IPS-20b (cell line): ENCODE measurements around the gene CDC42BPA.
"Not testable (repeated sequence)": the region's sequence is repeated elsewhere in the genome, so short reads cannot be mapped to it uniquely, and the experiment has no call there.

Experiments used
- H3K27ac ChIP-seq: one replicate; pipeline ENCODE4 v1.5.1; 2013; ENCODE audit warnings: low read length
- H3K27me3 ChIP-seq: 2 replicates; pipeline ENCODE4 v1.6.1; 2013; ENCODE audit warnings: mild to moderate bottlenecking, low read length, inconsistent platforms; ENCODE audit not compliant: insufficient read depth
- H3K36me3 ChIP-seq: 2 replicates; pipeline ENCODE4 v1.6.1; 2013; ENCODE audit warnings: low read depth, mild to moderate bottlenecking, inconsistent platforms, low read length, moderate library complexity; ENCODE audit not compliant: insufficient read depth
- H3K4me1 ChIP-seq: 2 replicates; pipeline ENCODE4 v1.6.1; 2013; ENCODE audit warnings: mild to moderate bottlenecking, control low read depth, inconsistent platforms, low read length, moderate library complexity; ENCODE audit not compliant: insufficient read depth
- H3K4me3 ChIP-seq: 2 replicates; pipeline ENCODE4 v1.5.1; 2013; ENCODE audit warnings: mild to moderate bottlenecking, low read length, inconsistent platforms
- H3K9ac ChIP-seq: 2 replicates; pipeline ENCODE4 v1.6.1; 2013; ENCODE audit warnings: low read depth, mild to moderate bottlenecking, inconsistent platforms, low read length, moderate library complexity
- H3K9me3 ChIP-seq: 2 replicates; pipeline ENCODE4 v1.6.1; 2013; ENCODE audit warnings: mild to moderate bottlenecking, low read depth, low read length, inconsistent platforms; ENCODE audit not compliant: insufficient read depth

The CDC42BPA gene

GRCh38 chr1:226965581-226966440 is 352.5 kb downstream of the CDC42BPA start:
- no peak overlapping the region for H3K4me3 ChIP-seq
- H3K27me3 ChIP-seq, result no peaks in the 10 kb centered on the region
- H3K9me3 ChIP-seq, result no peaks in the 10 kb centered on the region
- H3K4me1 ChIP-seq, result no peaks in the 10 kb centered on the region
- H3K9ac ChIP-seq, result no peak overlapping the region
- H3K36me3 ChIP-seq, result no peaks in the 10 kb centered on the region; the same call in 1 of the 2 replicates
- H3K27ac ChIP-seq, result no peak overlapping the region

DNA sequence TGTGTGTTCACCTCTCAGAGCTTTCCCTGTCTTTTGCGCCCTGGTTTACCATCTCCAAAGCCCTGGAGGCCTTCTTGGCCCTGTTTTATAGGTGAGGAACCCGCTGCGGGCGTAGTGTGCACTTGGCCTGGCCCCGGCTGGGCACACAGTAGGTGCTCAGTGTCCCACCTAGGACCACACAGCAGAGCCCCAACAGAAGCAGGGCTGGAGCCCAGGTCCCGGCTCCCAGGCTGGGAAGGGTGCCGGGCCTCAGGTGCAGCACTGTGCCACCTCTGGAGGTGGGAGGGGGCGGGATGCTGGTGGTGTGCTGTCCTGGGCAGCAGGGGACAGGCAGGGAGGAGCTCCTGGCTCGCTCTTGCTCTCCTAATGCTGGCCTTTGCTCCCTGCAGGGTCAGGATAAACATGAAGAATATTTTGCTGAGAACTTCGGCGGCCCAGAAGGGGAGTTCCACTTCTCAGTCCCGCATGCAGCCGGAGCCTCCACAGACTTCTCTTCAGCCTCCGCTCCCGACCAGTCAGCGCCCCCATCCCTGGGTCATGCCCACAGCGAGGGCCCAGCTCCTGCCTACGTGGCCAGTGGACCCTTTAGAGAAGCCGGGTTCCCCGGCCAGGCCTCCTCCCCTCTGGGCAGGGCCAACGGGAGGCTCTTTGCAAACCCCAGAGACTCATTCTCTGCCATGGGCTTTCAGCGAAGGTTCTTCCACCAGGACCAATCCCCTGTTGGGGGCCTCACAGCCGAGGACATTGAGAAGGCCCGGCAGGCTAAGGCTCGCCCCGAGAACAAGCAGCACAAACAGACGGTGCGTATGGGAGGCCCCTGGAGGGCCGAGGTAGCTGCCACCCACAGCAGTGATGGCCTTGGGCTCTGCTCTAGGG is 353.4 kb downstream of the CDC42BPA start:
- Histone ChIP-seq H3K36me3 (no peaks in the 10 kb centered on the region; the same call in 1 of the 2 replicates), H3K4me3 (no peak overlapping the region), H3K27me3 (no peaks in the 10 kb centered on the region), H3K27ac (no peak overlapping the region), H3K9me3 (peaks cover 6% of the 10 kb centered on the region; the same call in 1 of the 2 replicates), H3K4me1 (no peaks in the 10 kb centered on the region), H3K9ac (no peak overlapping the region)

- Histone ChIP-seq H3K36me3 (no peaks in the 10 kb centered on the region; the same call in 1 of the 2 replicates), H3K4me1 (no peaks in the 10 kb centered on the region), H3K27ac (no peak overlapping the region), H3K9ac (no peak overlapping the region), H3K27me3 (no peaks in the 10 kb centered on the region), H3K9me3 (peaks cover 9% of the 10 kb centered on the region; the same call in 1 of the 2 replicates), H3K4me3 (no peak overlapping the region)
Measured at GRCh38 chr1:226964068-226964425, 354.2 kb downstream of the CDC42BPA start.

- H3K4me3 ChIP-seq, result no peak overlapping the region
- no peaks in the 10 kb centered on the region for H3K4me1 ChIP-seq
- H3K9me3 ChIP-seq, result peaks cover 9% of the 10 kb centered on the region; the same call in 1 of the 2 replicates
- H3K27ac ChIP-seq, result no peak overlapping the region
- no peaks in the 10 kb centered on the region; the same call in 1 of the 2 replicates for H3K36me3 ChIP-seq
- no peaks in the 10 kb centered on the region for H3K27me3 ChIP-seq
- H3K9ac ChIP-seq, result no peak overlapping the region
Measured at GRCh38 chr1:226962421-226963391, 355.6 kb downstream of the CDC42BPA start.

DNA sequence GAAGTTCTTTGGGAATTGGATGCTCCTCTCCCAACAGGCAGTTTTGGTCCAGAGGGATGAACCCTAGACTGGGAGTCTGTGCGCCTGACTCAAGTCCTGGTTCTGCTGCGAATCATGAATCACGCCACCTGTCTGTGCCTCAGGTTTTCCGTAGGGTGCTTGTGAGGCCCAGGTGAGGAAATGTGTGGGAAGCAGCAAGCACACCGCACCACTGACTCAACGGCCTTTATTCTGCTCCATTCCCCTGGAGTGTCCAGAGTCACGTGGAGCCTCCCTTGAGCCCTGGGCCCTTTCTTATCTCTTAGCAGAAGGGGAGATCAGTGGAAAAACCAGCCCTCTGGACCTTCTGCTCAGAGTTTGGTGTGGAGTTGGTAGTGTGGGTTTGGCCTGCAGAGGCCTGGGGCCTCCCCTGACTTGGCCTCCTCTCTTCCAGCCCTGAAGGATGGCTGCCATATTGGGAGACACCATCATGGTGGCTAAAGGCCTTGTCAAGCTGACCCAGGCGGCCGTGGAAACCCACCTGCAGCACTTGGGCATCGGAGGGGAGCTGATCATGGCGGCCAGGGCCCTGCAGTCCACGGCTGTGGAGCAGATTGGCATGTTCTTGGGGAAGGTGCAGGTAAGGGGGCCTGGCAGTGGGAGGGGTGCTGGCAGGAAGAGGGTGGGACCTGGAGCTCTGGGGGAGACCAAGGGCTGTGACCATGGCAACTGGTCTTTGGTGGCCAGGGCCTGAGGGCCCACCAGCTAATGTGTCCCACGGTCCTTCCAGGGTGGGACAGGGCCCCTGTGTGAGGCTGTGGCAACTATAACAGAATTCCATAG is 357.1 kb downstream of the CDC42BPA start:
- H3K36me3 ChIP-seq, result no peaks in the 10 kb centered on the region; the same call in 1 of the 2 replicates
- H3K9me3 ChIP-seq, result peaks cover 9% of the 10 kb centered on the region; the same call in 1 of the 2 replicates
- no peak overlapping the region for H3K4me3 ChIP-seq
- H3K27ac ChIP-seq, result no peak overlapping the region
- H3K9ac ChIP-seq, result no peak overlapping the region
- no peaks in the 10 kb centered on the region for H3K27me3 ChIP-seq
- no peaks in the 10 kb centered on the region for H3K4me1 ChIP-seq

GRCh38 chr1:226960256-226960655 is 358.0 kb downstream of the CDC42BPA start:
- Histone ChIP-seq H3K4me1 (no peaks in the 10 kb centered on the region), H3K9ac (no peak overlapping the region), H3K27ac (no peak overlapping the region), H3K4me3 (no peak overlapping the region), H3K36me3 (no peaks in the 10 kb centered on the region; the same call in 1 of the 2 replicates), H3K27me3 (no peaks in the 10 kb centered on the region), H3K9me3 (peaks cover 9% of the 10 kb centered on the region; the same call in 1 of the 2 replicates)

DNA sequence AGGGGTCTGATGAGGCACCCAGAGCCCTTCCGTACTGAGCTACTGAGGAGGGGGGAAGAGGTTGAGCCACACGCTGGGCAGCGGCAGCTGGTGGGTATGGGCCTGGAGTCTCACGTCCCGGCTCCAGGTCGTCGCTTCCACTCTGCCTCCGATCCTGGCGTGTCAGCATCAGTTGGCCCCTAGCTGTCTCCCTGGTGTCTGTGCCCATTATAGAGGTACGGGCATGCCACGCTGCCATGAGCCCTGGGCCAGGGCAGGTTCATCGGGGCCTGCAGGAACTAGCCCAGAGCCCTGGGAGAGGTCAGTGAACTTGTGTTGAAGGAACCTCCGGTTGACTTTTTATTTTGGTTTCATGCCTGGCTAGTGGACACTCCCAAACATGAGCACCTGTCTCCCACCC is 360.0 kb downstream of the CDC42BPA start:
- Histone ChIP-seq H3K36me3 (no peaks in the 10 kb centered on the region), H3K9ac (no peak overlapping the region), H3K9me3 (peaks cover 9% of the 10 kb centered on the region; the same call in 1 of the 2 replicates), H3K27me3 (no peaks in the 10 kb centered on the region), H3K4me3 (no peak overlapping the region), H3K27ac (no peak overlapping the region), H3K4me1 (no peaks in the 10 kb centered on the region)

- Histone ChIP-seq H3K27ac (no peak overlapping the region), H3K4me1 (no peaks in the 10 kb centered on the region), H3K36me3 (no peaks in the 10 kb centered on the region), H3K9ac (no peak overlapping the region), H3K4me3 (no peak overlapping the region), H3K27me3 (no peaks in the 10 kb centered on the region), H3K9me3 (peaks cover 9% of the 10 kb centered on the region; the same call in 1 of the 2 replicates)
Measured at GRCh38 chr1:226957714-226958113, 360.6 kb downstream of the CDC42BPA start.

DNA sequence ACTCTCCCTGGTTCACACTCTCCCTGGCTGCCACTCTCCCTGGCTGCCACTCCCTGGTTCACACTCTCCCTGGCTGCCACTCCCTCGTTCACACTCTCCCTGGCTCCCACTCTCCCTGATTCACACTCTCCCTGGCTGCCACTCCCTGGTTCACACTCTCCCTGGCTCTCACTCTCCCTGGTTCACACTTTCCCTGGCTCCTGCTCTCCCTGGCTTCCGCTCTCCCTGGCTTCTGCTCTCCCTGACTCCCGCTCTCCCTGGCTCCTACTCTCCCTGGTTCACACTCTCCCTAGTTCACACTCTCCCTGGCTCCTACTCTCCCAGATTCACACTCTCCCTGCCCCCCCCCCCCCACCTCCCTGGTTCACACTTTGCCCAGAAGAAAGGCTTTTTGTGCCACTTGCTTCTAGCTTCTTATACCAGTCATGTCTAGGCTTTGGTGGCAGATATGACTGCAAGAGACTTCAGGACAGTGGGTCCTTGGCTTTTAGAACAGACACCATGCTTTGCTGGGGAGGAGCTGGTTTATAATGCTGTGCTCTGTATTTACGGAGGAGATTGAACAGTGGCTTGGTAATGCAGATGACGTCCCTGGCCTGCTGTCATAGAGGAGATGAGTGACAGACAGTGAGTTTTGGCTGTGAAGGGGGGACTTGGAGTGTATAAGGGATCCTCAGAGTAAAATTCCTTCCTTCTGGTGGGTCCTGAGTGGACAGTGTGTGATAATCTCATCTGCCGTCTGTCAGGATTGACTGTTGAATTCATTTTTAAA is 361.2 kb downstream of the CDC42BPA start:
- no peaks in the 10 kb centered on the region for H3K27me3 ChIP-seq
- no peaks in the 10 kb centered on the region for H3K4me1 ChIP-seq
- peaks cover 9% of the 10 kb centered on the region; the same call in 1 of the 2 replicates for H3K9me3 ChIP-seq
- H3K36me3 ChIP-seq, result no peaks in the 10 kb centered on the region
- H3K9ac ChIP-seq, result no peak overlapping the region
- H3K4me3 ChIP-seq, result no peak overlapping the region
- no peak overlapping the region for H3K27ac ChIP-seq

- H3K9ac ChIP-seq, H3K27ac ChIP-seq: not testable (repeated sequence)
Measured at GRCh38 chr1:226955857-226956256, 362.4 kb downstream of the CDC42BPA start.

More at GRCh38 chr1:226955857-226956256, 362.4 kb downstream of the CDC42BPA start:
- H3K36me3 ChIP-seq, H3K4me1 ChIP-seq, H3K27me3 ChIP-seq, H3K4me3 ChIP-seq, H3K9me3 ChIP-seq: not testable (repeated sequence)
